NB4 (cell line): Measurements from ENCODE around the gene TTL.

Experiments
- DNase-seq: peaks from one replicate; pipeline ENCODE4 v3.0.0; 2010; ENCODE audit warnings: low read depth
- H3K4me3 ChIP-seq: one replicate; pipeline ENCODE4 v1.5.1; 2011; ENCODE audit warnings: mild to moderate bottlenecking, low read depth, low read length, moderate library complexity
- MYC ChIP-seq: IDR thresholded peaks from 2 replicates; pipeline ENCODE4 v1.6.1; 2011; ENCODE audit warnings: low read depth, low read length
- POLR2A ChIP-seq: IDR thresholded peaks from 2 replicates; pipeline ENCODE4 v1.6.1; 2011; ENCODE audit warnings: mild to moderate bottlenecking; ENCODE audit not compliant: insufficient read length; ENCODE audit errors: extremely low read depth
- TF ChIP-seq, protein P1 (sequence below): IDR thresholded peaks from one replicate; pipeline ENCODE4 v1.5.1; 2012; ENCODE audit warnings: low read depth, low read length
- TF ChIP-seq, protein P2 (sequence below): IDR thresholded peaks from 2 replicates; pipeline ENCODE4 v1.6.1; 2011; ENCODE audit warnings: low read depth, low read length

TTL gene

DNA sequence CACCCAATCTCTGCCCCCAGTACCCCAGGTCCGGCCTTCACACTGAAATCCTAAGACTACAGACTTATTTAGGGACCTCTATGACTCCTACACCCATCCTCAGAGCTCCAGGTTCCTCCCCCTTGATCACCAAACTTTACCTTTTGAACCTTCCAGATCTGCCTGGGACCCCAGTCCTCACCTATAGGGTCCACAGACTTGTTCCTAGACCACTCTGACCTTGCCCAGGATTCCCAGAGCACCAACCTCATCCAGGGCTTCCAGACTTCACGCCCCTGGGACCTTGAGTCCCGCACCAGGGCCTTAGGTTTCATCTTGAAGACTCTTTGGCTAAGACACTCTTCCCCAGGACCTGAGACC lies 102.9 kb downstream of the TTL start:
- peak overlapping the region; percentile 69 for H3K4me3 ChIP-seq
- no peak for DNase-seq
- TF ChIP-seq MYC, result no peak
- TF ChIP-seq, protein P1, sequence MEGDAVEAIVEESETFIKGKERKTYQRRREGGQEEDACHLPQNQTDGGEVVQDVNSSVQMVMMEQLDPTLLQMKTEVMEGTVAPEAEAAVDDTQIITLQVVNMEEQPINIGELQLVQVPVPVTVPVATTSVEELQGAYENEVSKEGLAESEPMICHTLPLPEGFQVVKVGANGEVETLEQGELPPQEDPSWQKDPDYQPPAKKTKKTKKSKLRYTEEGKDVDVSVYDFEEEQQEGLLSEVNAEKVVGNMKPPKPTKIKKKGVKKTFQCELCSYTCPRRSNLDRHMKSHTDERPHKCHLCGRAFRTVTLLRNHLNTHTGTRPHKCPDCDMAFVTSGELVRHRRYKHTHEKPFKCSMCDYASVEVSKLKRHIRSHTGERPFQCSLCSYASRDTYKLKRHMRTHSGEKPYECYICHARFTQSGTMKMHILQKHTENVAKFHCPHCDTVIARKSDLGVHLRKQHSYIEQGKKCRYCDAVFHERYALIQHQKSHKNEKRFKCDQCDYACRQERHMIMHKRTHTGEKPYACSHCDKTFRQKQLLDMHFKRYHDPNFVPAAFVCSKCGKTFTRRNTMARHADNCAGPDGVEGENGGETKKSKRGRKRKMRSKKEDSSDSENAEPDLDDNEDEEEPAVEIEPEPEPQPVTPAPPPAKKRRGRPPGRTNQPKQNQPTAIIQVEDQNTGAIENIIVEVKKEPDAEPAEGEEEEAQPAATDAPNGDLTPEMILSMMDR, result no peak

DNA sequence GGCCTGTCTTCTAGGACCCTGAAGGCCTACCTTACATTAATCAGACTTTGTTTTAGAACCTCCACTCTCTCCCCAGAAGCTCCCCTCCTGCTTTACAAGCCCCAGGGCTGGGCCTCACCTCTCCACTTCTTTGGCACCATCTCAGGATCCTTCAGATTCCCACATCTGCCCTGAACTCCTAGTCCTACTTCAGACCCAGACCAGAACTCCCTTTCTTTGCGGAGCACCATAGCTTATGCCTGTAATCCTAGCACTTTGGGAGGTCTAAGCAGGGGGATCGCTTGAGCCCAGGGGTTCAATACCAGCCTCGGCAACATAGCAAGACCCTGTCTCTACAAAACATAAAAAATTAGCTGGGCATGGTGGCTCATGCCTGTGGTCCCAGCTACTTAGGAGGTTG lies 103.4 kb downstream of the TTL start:
- no peak for TF ChIP-seq MYC
- TF ChIP-seq, protein P2, sequence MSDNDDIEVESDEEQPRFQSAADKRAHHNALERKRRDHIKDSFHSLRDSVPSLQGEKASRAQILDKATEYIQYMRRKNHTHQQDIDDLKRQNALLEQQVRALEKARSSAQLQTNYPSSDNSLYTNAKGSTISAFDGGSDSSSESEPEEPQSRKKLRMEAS, result no peak
- TF ChIP-seq POLR2A, result no peak
- TF ChIP-seq, protein P1, result no peak
- peak overlapping the region; percentile 69 for H3K4me3 ChIP-seq
- no peak for DNase-seq

DNA sequence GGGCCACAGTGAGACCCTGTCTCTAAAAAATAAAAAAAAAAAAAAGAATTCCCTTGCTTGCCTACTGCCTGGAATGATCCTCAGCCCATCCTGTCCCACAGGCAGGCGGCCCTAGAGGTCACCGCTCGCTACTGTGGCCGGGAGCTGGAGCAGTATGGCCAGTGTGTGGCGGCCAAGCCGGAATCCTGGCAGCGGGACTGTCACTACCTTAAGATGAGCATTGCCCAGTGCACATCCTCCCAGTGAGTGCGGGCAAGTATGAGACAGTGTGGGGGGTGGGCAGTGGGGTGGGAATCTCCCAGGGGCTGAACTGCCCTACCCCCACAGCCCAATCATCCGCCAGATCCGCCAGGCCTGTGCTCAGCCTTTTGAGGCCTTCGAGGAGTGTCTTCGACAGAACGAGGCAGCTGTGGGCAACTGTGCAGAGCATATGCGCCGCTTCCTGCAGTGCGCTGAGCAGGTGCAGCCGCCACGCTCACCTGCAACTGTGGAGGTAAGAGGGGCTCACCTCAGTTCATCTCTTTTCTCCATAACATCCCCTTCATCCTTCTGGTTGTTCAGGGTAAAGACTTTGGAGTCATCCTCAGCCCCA lies 104.0 kb downstream of the TTL start:
- DNase-seq, result no peak
- TF ChIP-seq, protein P1, result no peak
- TF ChIP-seq POLR2A (no peak), MYC (no peak)
- TF ChIP-seq, protein P2, result no peak
- no peak overlapping the region for H3K4me3 ChIP-seq

DNA sequence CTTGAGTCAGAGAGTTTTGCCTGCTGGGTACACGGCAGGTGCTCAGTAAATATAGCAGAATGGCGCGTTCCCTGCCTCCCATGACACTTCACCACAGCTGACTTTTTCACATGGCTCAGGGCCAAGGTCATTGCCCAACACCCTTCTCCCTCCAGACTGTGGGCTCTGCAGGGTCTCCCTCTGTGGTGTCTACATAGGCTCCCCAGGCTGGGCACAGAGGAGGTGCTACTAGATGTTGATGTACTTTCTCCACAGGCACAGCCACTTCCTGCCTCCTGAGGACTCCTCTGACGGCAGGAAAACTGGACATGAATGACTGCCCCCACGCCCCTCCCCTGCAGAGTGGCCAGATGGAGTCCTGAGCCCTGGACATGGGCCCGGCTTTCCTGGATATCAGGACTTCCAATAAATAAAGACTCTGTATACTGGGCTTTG lies 106.7 kb downstream of the TTL start:
- TF ChIP-seq, protein P2, result no peak
- peak; percentile 44 for DNase-seq

More for the DNA sequence above, 106.7 kb downstream of the TTL start:
- no peak overlapping the region for H3K4me3 ChIP-seq
